GM23338 (cell line): Measurements from ENCODE around the gene GTPBP10. TPM values are rescaled to one million over a fixed set of nuclear protein-coding genes. Genes with fewer than 3 reads are reported as not detected.
A peak's percentile ranks its signal among the peaks of the same experiment; 100 is the strongest.

Experiments used
- ATAC-seq: fragments of 200-7000 bp; cut with Tn5 transposase; 3 replicates; pipeline ENCODE4 v1.9.1; 2020
- DNase-seq: peaks from one replicate; pipeline ENCODE4 v3.0.0-alpha.2; 2015; ENCODE audit warnings: low spot score
- H2AFZ ChIP-seq: fragments of 200-600 bp; sonication (generic); 2 replicates; pipeline ENCODE4 v1.8.0; 2016; ENCODE audit warnings: antibody characterized with exemption, mild to moderate bottlenecking, moderate library complexity
- H3F3A ChIP-seq: fragments of 200-600 bp; sonication (generic); replicated peaks from 2 replicates; pipeline ENCODE4 v1.8.0; 2017; ENCODE audit warnings: antibody characterized with exemption, mixed run types, low read depth
- H3K27ac ChIP-seq: fragments of 200-600 bp; sonication (generic); 2 replicates; pipeline ENCODE4 v1.6.1; 2016; ENCODE audit warnings: low read depth
- H3K27me3 ChIP-seq: fragments of 200-600 bp; sonication (generic); 2 replicates; pipeline ENCODE4 v1.8.0; 2016; ENCODE audit warnings: mild to moderate bottlenecking, mixed run types, moderate library complexity; ENCODE audit not compliant: insufficient read depth
- H3K36me3 ChIP-seq: fragments of 200-600 bp; sonication (generic); 2 replicates; pipeline ENCODE4 v1.8.0; 2016; ENCODE audit warnings: mild to moderate bottlenecking; ENCODE audit not compliant: insufficient read depth
- H3K4me1 ChIP-seq: fragments of 200-600 bp; sonication (generic); 2 replicates; pipeline ENCODE4 v1.8.0; 2016; ENCODE audit warnings: mild to moderate bottlenecking, moderate library complexity; ENCODE audit not compliant: insufficient read depth
- H3K4me2 ChIP-seq: fragments of 200-600 bp; sonication (generic); 2 replicates; pipeline ENCODE4 v1.7.1; 2017; ENCODE audit warnings: mixed run types
- H3K4me3 ChIP-seq: fragments of 200-600 bp; sonication (generic); 2 replicates; pipeline ENCODE4 v1.6.1; 2016; ENCODE audit warnings: mixed run types
- H3K79me2 ChIP-seq: fragments of 200-600 bp; sonication (generic); replicated peaks from 2 replicates; pipeline ENCODE4 v1.8.0; 2017; ENCODE audit warnings: mild to moderate bottlenecking; ENCODE audit not compliant: insufficient read depth
- H3K9me2 ChIP-seq: fragments of 200-600 bp; sonication (generic); 2 replicates; pipeline ENCODE4 v1.8.0; 2017; ENCODE audit not compliant: insufficient read depth
- H4K20me1 ChIP-seq: fragments of 200-600 bp; sonication (generic); replicated peaks from 2 replicates; pipeline ENCODE4 v1.8.0; 2017; ENCODE audit warnings: mild to moderate bottlenecking; ENCODE audit not compliant: insufficient read depth
- H3K27ac Mint-ChIP-seq: 2 replicates; pipeline ENCODE4 v1.8.0; 2020; ENCODE audit warnings: inconsistent platforms, mild to moderate bottlenecking, moderate library complexity, mixed read lengths
- H3K27me3 Mint-ChIP-seq: 3 replicates; pipeline ENCODE4 v1.8.0; 2022; ENCODE audit warnings: low read depth, mild to moderate bottlenecking, moderate library complexity, mixed read lengths, inconsistent platforms; ENCODE audit not compliant: insufficient read depth, poor library complexity
- H3K36me3 Mint-ChIP-seq: 3 replicates; pipeline ENCODE4 v1.8.0; 2021; ENCODE audit warnings: low read depth, mild to moderate bottlenecking, inconsistent platforms, moderate library complexity, mixed read lengths
- H3K4me1 Mint-ChIP-seq: 3 replicates; pipeline ENCODE4 v1.8.0; 2020; ENCODE audit warnings: mild to moderate bottlenecking, inconsistent platforms, mixed read lengths
- H3K4me3 Mint-ChIP-seq: 3 replicates; pipeline ENCODE4 v1.8.0; 2021; ENCODE audit warnings: moderate library complexity, mild to moderate bottlenecking, inconsistent platforms, mixed read lengths
- H3K9me3 Mint-ChIP-seq: 3 replicates; pipeline ENCODE4 v1.8.0; 2020; ENCODE audit warnings: moderate library complexity, mild to moderate bottlenecking, inconsistent platforms, mixed read lengths
- CREB1 ChIP-seq: fragments of 250-450 bp; sonication (Bioruptor Pico); IDR thresholded peaks from 2 replicates; pipeline ENCODE4 v1.5.0; 2020; ENCODE audit warnings: low read depth, mild to moderate bottlenecking, moderate library complexity
- EZH2 ChIP-seq: fragments of 200-600 bp; sonication (generic); IDR thresholded peaks from one replicate; pipeline ENCODE4 v1.8.0; 2017; ENCODE audit warnings: antibody characterized with exemption, mild to moderate bottlenecking, low read depth; ENCODE audit not compliant: unreplicated experiment
- JUNB ChIP-seq: IDR thresholded peaks from one replicate; pipeline ENCODE4 v1.6.1; 2016; ENCODE audit warnings: antibody characterized with exemption; ENCODE audit not compliant: unreplicated experiment
- NANOG ChIP-seq: IDR thresholded peaks from 2 replicates; pipeline ENCODE4 v1.6.1; 2016; ENCODE audit warnings: antibody characterized with exemption, borderline replicate concordance
- STAT1 ChIP-seq: IDR thresholded peaks from one replicate; pipeline ENCODE4 v1.6.1; 2016; ENCODE audit warnings: antibody characterized with exemption; ENCODE audit not compliant: unreplicated experiment
- ZNF114 ChIP-seq: fragments of 250-450 bp; sonication (Bioruptor Pico); IDR thresholded peaks from 2 replicates; pipeline ENCODE4 v1.5.0; 2020; ENCODE audit warnings: mild to moderate bottlenecking, moderate library complexity
- ZNF462 ChIP-seq: fragments of 250-450 bp; sonication (Bioruptor Pico); IDR thresholded peaks from 2 replicates; pipeline ENCODE4 v1.5.0; 2020; ENCODE audit warnings: mild to moderate bottlenecking, moderate library complexity
- polyA plus RNA-seq: library from polyadenylated mRNA; unstranded; fragments of >200 nt; fragmentation: Nextera tagmentation; extraction: Ambion mirVana; gene quantifications from 2 replicates; pipeline ENCODE4 v1.2.1, GENCODE V29; 2016
- total RNA-seq: library from RNA; depleted of rRNA; stranded (reverse); fragments of >200 nt; shearing (Covaris generic); gene quantifications from 2 replicates; pipeline ENCODE4 v1.2.3, GENCODE V29; 2014

The GTPBP10 gene
- total and polyA plus RNA-seq, 2 experiments from 2014 or later, result 15.1 to 23.0 TPM

GRCh38 chr7:90326500-90326899, 20.0 kb upstream of the GTPBP10 start (continued):
- TF ChIP-seq EZH2 (no peak), NANOG (no peak), ZNF462 (CRISPR knock-in tag) (no peak), CREB1 (CRISPR knock-in tag) (no peak), JUNB (no peak)

- H3K4me2 ChIP-seq, result no peak overlapping the region
- H2AFZ ChIP-seq, result peak overlapping the region; percentile 59; the same call in 1 of the 2 replicates
- no peaks in the 10 kb centered on the region for H3K9me2 ChIP-seq
- H3K27ac Mint-ChIP-seq, result no peak overlapping the region
- no peaks in the 10 kb centered on the region for H3K79me2 ChIP-seq
- no peaks in the 10 kb centered on the region for H3K36me3 ChIP-seq
- no peaks in the 10 kb centered on the region for H4K20me1 ChIP-seq
- DNase-seq (no peak), ATAC-seq (peak; percentile 45; the same call in 2 of the 3 replicates)
- no peaks in the 10 kb centered on the region for H3K4me1 ChIP-seq
- no peak overlapping the region for H3K4me3 Mint-ChIP-seq
- H3K4me1 Mint-ChIP-seq, result no peaks in the 10 kb centered on the region
- no peaks in the 10 kb centered on the region for H3K27me3 ChIP-seq
- H3K27ac ChIP-seq, result no peak overlapping the region
- H3F3A ChIP-seq, result no peaks in the 10 kb centered on the region
- no peak overlapping the region for H3K4me3 ChIP-seq
- no peaks in the 10 kb centered on the region for H3K9me3 Mint-ChIP-seq
- H3K36me3 Mint-ChIP-seq, result no peaks in the 10 kb centered on the region
- H3K27me3 Mint-ChIP-seq, result no peaks in the 10 kb centered on the region
- TF ChIP-seq ZNF462 (CRISPR knock-in tag), result no peak
- TF ChIP-seq STAT1, result no peak
- no peak for TF ChIP-seq ZNF114 (CRISPR knock-in tag)
Measured at GRCh38 chr7:90334193-90334843, 12.2 kb upstream of the GTPBP10 start.
